HL-60 (cell line): ENCODE data around the gene CAV1.

ENCODE experiments used
- DNase-seq, 2 experiments: peaks; one replicate each; pipeline ENCODE4 v3.0.0-alpha.2; 2010 to 2020; ENCODE audit warnings: low read depth in 1 of 2, low spot score in 1 of 2
- H3K27ac ChIP-seq: fragments of 250-450 bp; sonication (Bioruptor Pico); replicated peaks from 2 replicates; pipeline ENCODE4 v1.5.1; 2020; ENCODE audit warnings: mild to moderate bottlenecking, moderate library complexity
- H3K27me3 ChIP-seq: fragments of 250-450 bp; sonication (Bioruptor Pico); 2 replicates; pipeline ENCODE4 v1.5.1; 2021; ENCODE audit warnings: mild to moderate bottlenecking, moderate library complexity; ENCODE audit not compliant: insufficient read depth, poor library complexity, severe bottlenecking
- H3K4me3 ChIP-seq: replicated peaks from 2 replicates; pipeline ENCODE4 v1.5.1; 2011; ENCODE audit warnings: mild to moderate bottlenecking, control low read depth, low read length; ENCODE audit not compliant: insufficient read depth
- CTCF ChIP-seq: IDR thresholded peaks from one replicate; pipeline ENCODE4 v1.5.1; 2011; ENCODE audit warnings: low read length, control low read depth, inconsistent platforms; ENCODE audit not compliant: insufficient read depth
- GABPA ChIP-seq: IDR thresholded peaks from 2 replicates; pipeline ENCODE4 v1.6.1; 2012; ENCODE audit warnings: low read depth
- POLR2AphosphoS5 ChIP-seq: IDR thresholded peaks from 2 replicates; pipeline ENCODE4 v1.6.1; 2012; ENCODE audit warnings: low read depth
- REST ChIP-seq: IDR thresholded peaks from 2 replicates; pipeline ENCODE4 v1.6.1; 2012; ENCODE audit warnings: low read depth; ENCODE audit not compliant: insufficient replicate concordance
- SPI1 ChIP-seq: IDR thresholded peaks from 2 replicates; pipeline ENCODE4 v1.6.1; 2012; ENCODE audit warnings: low read depth, mild to moderate bottlenecking, borderline replicate concordance

Gene CAV1

GRCh38 chr7:116522247-116522646, 2.6 kb upstream of the CAV1 start:
- no peak for TF ChIP-seq SPI1
- TF ChIP-seq GABPA: no peak
- no peak for TF ChIP-seq POLR2AphosphoS5
- TF ChIP-seq CTCF: no peak
- no peak for TF ChIP-seq REST
- no peak overlapping the region for H3K27ac ChIP-seq
- no peak overlapping the region for H3K4me3 ChIP-seq
- peaks cover 55% of the 10 kb centered on the region for H3K27me3 ChIP-seq
- DNase-seq: no peak

- Histone ChIP-seq H3K4me3 (no peak overlapping the region), H3K27ac (no peak overlapping the region), H3K27me3 (peaks cover 60% of the 10 kb centered on the region)
- TF ChIP-seq CTCF (no peak), SPI1 (no peak), REST (no peak), GABPA (no peak), POLR2AphosphoS5 (no peak)
- DNase-seq: no peak
Observed at GRCh38 chr7:116524221-116524608, 621 bp upstream of the CAV1 start.

GRCh38 chr7:116525298-116525912, 569 bp downstream of the CAV1 start:
- no peak overlapping the region for H3K27ac ChIP-seq
- no peak for TF ChIP-seq CTCF
- TF ChIP-seq SPI1: no peak
- TF ChIP-seq POLR2AphosphoS5: no peak
- TF ChIP-seq GABPA: no peak
- TF ChIP-seq REST: no peak
- H3K4me3 ChIP-seq: peak overlapping the region; percentile 27
- H3K27me3 ChIP-seq: peaks cover 59% of the 10 kb centered on the region
- no peak for DNase-seq
